GM19193 (cell line): ENCODE data around the gene TRDN.

ENCODE experiments used
- POLR2A ChIP-seq: IDR thresholded peaks from 4 replicates; pipeline ENCODE4 v1.6.1; 2011; ENCODE audit not compliant: insufficient read depth, insufficient read length; ENCODE audit errors: extremely low read depth

TRDN gene

GRCh38 chr6:123168466-123168865 is 468.3 kb downstream of the TRDN start:
- TF ChIP-seq POLR2A: no peak
